Measurements from ENCODE around the gene SLC7A5.
"Not testable (repeated sequence)": the region's sequence is repeated elsewhere in the genome, so short reads cannot be mapped to it uniquely, and the experiment has no call there.

Gene SLC7A5

DNA sequence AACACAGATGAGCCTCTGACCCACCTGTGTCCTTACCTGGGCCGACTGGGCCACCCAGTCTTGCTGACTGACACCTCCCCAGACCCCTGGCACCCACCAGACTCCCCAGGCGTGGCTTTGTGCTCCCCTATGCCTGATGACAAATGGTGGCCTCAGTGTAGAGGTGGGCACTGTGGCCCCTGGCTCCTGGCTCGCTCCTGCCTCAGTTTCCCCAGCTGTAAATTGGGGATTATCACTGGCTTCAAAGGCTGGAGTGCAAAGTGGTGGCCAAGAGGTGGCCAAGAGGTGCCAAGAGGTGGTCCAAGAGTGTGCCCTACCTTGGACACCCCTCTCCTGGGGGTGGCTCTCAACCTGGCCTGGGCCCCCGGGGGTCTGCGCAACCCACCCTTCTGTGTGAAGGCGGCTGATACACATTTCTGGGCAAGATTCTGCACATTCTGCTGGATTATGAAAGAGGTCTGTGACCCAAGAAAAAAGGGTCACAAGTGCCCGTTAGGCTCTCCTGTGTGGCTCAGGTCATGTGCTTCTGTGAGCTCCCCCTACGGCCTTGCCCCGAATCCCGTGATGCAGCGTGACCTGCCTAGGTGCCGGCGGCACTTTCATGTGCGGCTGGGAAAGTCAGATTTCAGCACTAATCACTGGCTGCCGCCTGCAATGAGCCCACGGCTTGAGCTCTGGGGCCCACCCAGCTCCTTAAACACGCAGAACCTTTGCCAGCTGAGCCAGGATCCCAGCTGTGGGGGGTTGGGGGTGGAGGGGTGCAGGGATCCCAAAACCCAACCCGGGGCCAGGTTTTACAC, 7.8 kb downstream of the SLC7A5 start:
- not testable (repeated sequence) for H3K9me3 ChIP-seq (ENCODE audit: low read length); H3K27me3 ChIP-seq (ENCODE audit: insufficient read depth, low read length); H3F3A ChIP-seq (ENCODE audit: insufficient read depth, low read length); H4K20me1 ChIP-seq (ENCODE audit: insufficient read depth, low read length); H2AFZ ChIP-seq (ENCODE audit: low read length); H3K9me2 ChIP-seq (ENCODE audit: low read depth, low read length)
- peak overlapping the region; percentile 28 for H3K4me3 ChIP-seq (ENCODE audit: low read depth, low read length, poor library complexity, severe bottlenecking)
- peaks cover 96% of the 10 kb centered on the region for H3K4me1 ChIP-seq (ENCODE audit: insufficient read depth, low read length, severe bottlenecking)
- H3K9ac ChIP-seq (ENCODE audit: low read length), result peak overlapping the region; percentile 30; the same call in 1 of the 2 replicates
- H3K4me2 ChIP-seq (ENCODE audit: low read length), result peak overlapping the region; percentile 58
- H3K79me2 ChIP-seq (ENCODE audit: insufficient read depth, low read length), result peaks cover 55% of the 10 kb centered on the region
- peaks cover 67% of the 10 kb centered on the region for H3K36me3 ChIP-seq (ENCODE audit: insufficient read depth, low read length)
- H3K27ac ChIP-seq (ENCODE audit: low read depth, low read length, poor library complexity, severe bottlenecking), result peak overlapping the region; percentile 69

DNA sequence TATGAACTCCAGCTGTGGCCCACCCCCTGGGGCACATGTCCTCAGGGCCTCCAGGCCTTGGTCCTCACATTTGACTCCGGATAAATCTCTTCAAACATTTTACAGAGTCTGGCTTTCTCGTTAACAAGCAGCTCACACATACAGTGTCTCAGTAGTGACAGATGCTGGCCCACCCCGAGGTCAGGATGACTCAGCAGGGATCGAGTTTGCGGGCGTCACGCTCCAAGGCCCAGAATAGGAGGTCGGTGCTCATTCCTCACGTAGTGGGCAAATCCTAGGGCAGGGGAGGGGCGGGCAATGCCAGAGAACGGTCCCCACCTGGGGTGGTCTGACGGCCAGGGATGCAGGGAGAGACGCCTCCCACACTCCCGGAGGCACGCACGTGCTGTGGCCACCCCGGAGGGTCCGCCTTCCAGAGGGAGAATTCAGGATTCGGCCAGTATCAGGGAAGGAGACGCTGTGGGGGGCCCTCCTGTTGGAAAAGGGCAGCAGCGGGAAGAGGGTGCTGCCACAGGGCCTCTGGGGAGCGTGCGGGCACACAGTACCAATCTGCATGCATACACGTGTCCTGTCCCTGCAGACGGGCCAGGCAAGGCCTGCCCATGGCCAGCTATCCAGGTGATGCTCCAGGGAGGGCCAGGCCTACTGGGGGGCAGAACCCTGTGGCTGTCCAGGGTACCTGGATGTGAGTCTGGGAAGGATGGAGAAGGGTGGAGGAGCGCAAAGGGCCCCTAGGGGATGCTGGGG, 8.6 kb downstream of the SLC7A5 start:
- Histone ChIP-seq H3K9me3 (ENCODE audit: low read length) (no peaks in the 10 kb centered on the region), H3K36me3 (ENCODE audit: insufficient read depth, low read length) (peaks cover 63% of the 10 kb centered on the region), H3K4me3 (ENCODE audit: low read depth, low read length, poor library complexity, severe bottlenecking) (peak overlapping the region; percentile 28), H3K79me2 (ENCODE audit: insufficient read depth, low read length) (peaks cover 47% of the 10 kb centered on the region), H3K27ac (ENCODE audit: low read depth, low read length, poor library complexity, severe bottlenecking) (peak overlapping the region; percentile 69), H3K9me2 (ENCODE audit: low read depth, low read length) (no peaks in the 10 kb centered on the region), H3K27me3 (ENCODE audit: insufficient read depth, low read length) (no peaks in the 10 kb centered on the region), H3K4me2 (ENCODE audit: low read length) (peak overlapping the region; percentile 58), H3K9ac (ENCODE audit: low read length) (peak overlapping the region; percentile 30; the same call in 1 of the 2 replicates), H4K20me1 (ENCODE audit: insufficient read depth, low read length) (no peaks in the 10 kb centered on the region), H3F3A (ENCODE audit: insufficient read depth, low read length) (no peaks in the 10 kb centered on the region; the same call in 1 of the 2 replicates), H3K4me1 (ENCODE audit: insufficient read depth, low read length, severe bottlenecking) (peaks cover 96% of the 10 kb centered on the region), H2AFZ (ENCODE audit: low read length) (no peak overlapping the region)
- TF ChIP-seq EZH2 (IDR thresholded peaks at IDR 0.05; ENCODE audit: borderline replicate concordance, low read length), result no peak
- TF ChIP-seq, protein P1, sequence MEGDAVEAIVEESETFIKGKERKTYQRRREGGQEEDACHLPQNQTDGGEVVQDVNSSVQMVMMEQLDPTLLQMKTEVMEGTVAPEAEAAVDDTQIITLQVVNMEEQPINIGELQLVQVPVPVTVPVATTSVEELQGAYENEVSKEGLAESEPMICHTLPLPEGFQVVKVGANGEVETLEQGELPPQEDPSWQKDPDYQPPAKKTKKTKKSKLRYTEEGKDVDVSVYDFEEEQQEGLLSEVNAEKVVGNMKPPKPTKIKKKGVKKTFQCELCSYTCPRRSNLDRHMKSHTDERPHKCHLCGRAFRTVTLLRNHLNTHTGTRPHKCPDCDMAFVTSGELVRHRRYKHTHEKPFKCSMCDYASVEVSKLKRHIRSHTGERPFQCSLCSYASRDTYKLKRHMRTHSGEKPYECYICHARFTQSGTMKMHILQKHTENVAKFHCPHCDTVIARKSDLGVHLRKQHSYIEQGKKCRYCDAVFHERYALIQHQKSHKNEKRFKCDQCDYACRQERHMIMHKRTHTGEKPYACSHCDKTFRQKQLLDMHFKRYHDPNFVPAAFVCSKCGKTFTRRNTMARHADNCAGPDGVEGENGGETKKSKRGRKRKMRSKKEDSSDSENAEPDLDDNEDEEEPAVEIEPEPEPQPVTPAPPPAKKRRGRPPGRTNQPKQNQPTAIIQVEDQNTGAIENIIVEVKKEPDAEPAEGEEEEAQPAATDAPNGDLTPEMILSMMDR (IDR thresholded peaks at IDR 0.05; ENCODE audit: low read length), result no peak

DNA sequence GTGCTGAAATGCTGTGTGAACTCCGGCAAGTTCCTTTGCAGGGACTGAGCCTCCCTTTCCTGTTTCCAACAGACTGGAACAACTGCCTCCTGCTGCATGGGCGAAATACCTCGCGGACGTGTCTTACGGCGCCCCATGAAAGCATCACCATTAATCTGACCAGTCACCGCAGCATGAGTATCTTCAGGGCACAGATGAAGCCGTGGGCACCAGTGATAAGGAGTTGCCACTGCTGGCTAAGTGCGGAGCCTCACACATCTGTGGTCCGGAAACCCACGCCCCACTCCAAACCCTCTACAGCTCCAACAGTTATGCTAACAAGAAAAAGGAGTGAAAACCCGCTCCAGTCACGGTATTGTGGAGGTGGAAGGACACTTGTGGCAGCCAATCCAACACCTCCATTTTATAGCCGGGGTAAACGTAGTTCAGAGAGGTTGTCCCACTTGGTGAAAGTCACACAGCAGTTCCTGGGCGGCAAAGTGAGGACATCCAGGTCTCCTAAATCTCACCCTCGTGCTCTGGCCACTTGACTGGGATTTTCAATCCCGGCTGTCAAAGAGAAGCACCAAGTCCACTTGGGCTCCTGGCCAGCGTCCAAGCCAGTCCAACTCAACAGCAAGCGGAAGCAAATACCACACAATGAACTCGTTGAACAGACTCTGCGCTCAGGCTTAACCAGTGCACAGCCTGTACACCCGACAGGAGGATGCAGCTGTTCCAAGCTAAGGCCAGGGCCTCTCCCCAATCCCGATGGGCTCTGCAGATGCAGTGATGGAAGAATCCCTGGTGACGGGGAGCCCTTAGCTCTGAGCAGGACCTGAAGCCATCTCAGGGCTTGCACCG, 10.9 kb downstream of the SLC7A5 start:
- not testable (repeated sequence) for H3F3A ChIP-seq (ENCODE audit: insufficient read depth, low read length); H4K20me1 ChIP-seq (ENCODE audit: insufficient read depth, low read length); H3K9me2 ChIP-seq (ENCODE audit: low read depth, low read length); H2AFZ ChIP-seq (ENCODE audit: low read length); H3K27me3 ChIP-seq (ENCODE audit: insufficient read depth, low read length); H3K9me3 ChIP-seq (ENCODE audit: low read length)
- H3K9ac ChIP-seq (ENCODE audit: low read length), result peak overlapping the region; percentile 6; the same call in 1 of the 2 replicates
- H3K4me3 ChIP-seq (ENCODE audit: low read depth, low read length, poor library complexity, severe bottlenecking), result peak overlapping the region; percentile 18
- H3K27ac ChIP-seq (ENCODE audit: low read depth, low read length, poor library complexity, severe bottlenecking), result peak overlapping the region; percentile 93
- H3K4me2 ChIP-seq (ENCODE audit: low read length), result peak overlapping the region; percentile 74
- H3K79me2 ChIP-seq (ENCODE audit: insufficient read depth, low read length), result peaks cover 27% of the 10 kb centered on the region
- peaks cover 59% of the 10 kb centered on the region for H3K36me3 ChIP-seq (ENCODE audit: insufficient read depth, low read length)
- H3K4me1 ChIP-seq (ENCODE audit: insufficient read depth, low read length, severe bottlenecking), result peaks cover 99% of the 10 kb centered on the region
